Heart right ventricle (tissue), 16 donors: ENCODE measurements around the gene GPR107. TPM values are rescaled to one million over a fixed set of nuclear protein-coding genes. Genes with fewer than 3 reads are reported as not detected.

Experiments used
- ATAC-seq, 8 donors: fragments of 200-7000 bp; cut with Tn5 transposase; one replicate each; pipeline ENCODE4 v1.9.1; 2020; ENCODE audit warnings: mild to moderate bottlenecking in 8 of 8, moderate library complexity in 8 of 8, moderate number of reproducible peaks in 1 of 8
- DNase-seq, 2 donors: peaks; one replicate each; pipeline ENCODE4 v3.0.0-alpha.2; 2020
- H3K27ac ChIP-seq, 10 donors: fragments of 200-600 bp; sonication (generic) in 2 of 10; one replicate each; pipeline versions ENCODE4 v1.5.0 to v1.8.0; 2020 to 2022; ENCODE audit warnings: mild to moderate bottlenecking in 3 of 10
- H3K27me3 ChIP-seq, 7 donors: fragments of 200-600 bp; one replicate each; pipeline ENCODE4 v1.8.0; 2021 to 2022; ENCODE audit warnings: mild to moderate bottlenecking in 2 of 7
- H3K36me3 ChIP-seq, 9 donors: fragments of 200-600 bp; sonication (generic) in 1 of 9; one replicate each; pipeline versions ENCODE4 v1.5.0 to v1.8.0; 2020 to 2022; ENCODE audit warnings: mild to moderate bottlenecking in 2 of 9
- H3K4me1 ChIP-seq, 9 donors: fragments of 200-600 bp; sonication (generic) in 1 of 9; one replicate each; pipeline versions ENCODE4 v1.5.0 to v1.8.0; 2020 to 2022; ENCODE audit warnings: mild to moderate bottlenecking in 4 of 9
- H3K4me3 ChIP-seq, 10 donors: fragments of 200-600 bp; sonication (generic) in 2 of 10; one replicate each; pipeline versions ENCODE4 v1.5.0 to v1.8.0; 2020 to 2022; ENCODE audit warnings: mild to moderate bottlenecking in 7 of 10, moderate library complexity in 2 of 10
- H3K9me3 ChIP-seq, 11 donors: fragments of 200-600 bp in 10 of 11; sonication (generic) in 2 of 11; one replicate each; pipeline versions ENCODE4 v1.5.0 to v1.8.0; 2013 to 2022; ENCODE audit warnings: mild to moderate bottlenecking in 2 of 11, control low read depth in 1 of 11, moderate library complexity in 1 of 11
- CTCF ChIP-seq, 9 donors: fragments of 200-600 bp; sonication (generic) in 2 of 9; IDR thresholded peaks; one replicate each; pipeline versions ENCODE4 v1.5.0 to v1.8.0; 2021 to 2022; ENCODE audit warnings: antibody characterized with exemption in 9 of 9, mild to moderate bottlenecking in 5 of 9, moderate library complexity in 1 of 9
- WGBS, 2 donors: extraction: QIAGEN DNeasy Blood & Tissue Kit; methylation state at CpG; one replicate each; pipeline ENCODE4 v1.1.7; 2013; ENCODE audit warnings: inconsistent platforms in 1 of 2; 5-methylcytosine and 5-hydroxymethylcytosine counted together
- intact Hi-C, 10 donors: fragments of 100-400 bp; cut with DNase I; formaldehyde crosslinking; loops; one replicate each; pipeline versions ENCODE4 v1.11.1 to v1.14.2; 2022
- polyA plus RNA-seq, 2 donors: library from polyadenylated mRNA; stranded (reverse); fragments of 200-250 nt; gene quantifications; one replicate each; pipeline ENCODE4 v1.2.3, GENCODE V29; 2013
- total RNA-seq, 10 donors: library from RNA; stranded (reverse); fragmentation: NEBNext Ultra II Directional in 3 of 10; extraction: Animal tissue kit (Norgen Biotek cat#: 25700) in 3 of 10; gene quantifications; one replicate each; pipeline versions ENCODE4 v1.2.1 to v1.2.4, GENCODE V29; 2021 to 2023
- donor health status: Arrhythmogenic right ventricular cardiomyopathy.
- donor health status: ischemic (EF 13 %, LVEDD 7.1; RV severe dilation, severe dysfunction).
- donor health status: healthy with polysubstance abuse.
- donor health status: DM: no; HTN: yes; CAD: no.
- donor health status: DM: no; HTN: no; CAD: no.
- donor health status: ischemic (EF 25% LVEDD 6.9; RV normal size, moderate dysfunction).
- donor health status: ischemic (EF 25% LVEDD 5.7; RV mildly dilated, moderate dysfunction).
- donor health status: healthy.
- donor health status: DM: yes; HTN: yes; CAD: no.
- donor health status: Ischemic cardiomyopathy.
- donor health status: ischemic (EF 35%, LVEDD 5.7; RV mildly dilated, moderate dysfunction).
- donor health status: nonischemic (EF 11% LVEDD 7.7; RV severe dilation, severe dysfunction).
- donor health status: DM: yes; HTN: yes; CAD: no.
- donor health status: PGD.
- donor health status: ischemic (EF 29% LVEDD 5.4; RV normal size, mild dysfunction).
- donor health status: nonischemic (EF 23%, LVEDD 6.1; RV moderate dilation, normal function).

GPR107 gene
- total and polyA plus RNA-seq, 12 donors = 6.7 to 35.6 (median 23.9) TPM

- 83 to 87% methylated on average over 9 of the region's 9 CpGs for WGBS, 2 donors
- peaks cover 0 to 32% (median 6%) of the 10 kb centered on the region in 7 donors for H3K27me3 ChIP-seq
- H3K9me3 ChIP-seq = no peaks in the 10 kb centered on the region
These were observed 121.6 kb downstream of the GPR107 start for GRCh38 chr9:130175355-130175754.

GRCh38 chr9:130176760-130177159 lies 123.1 kb downstream of the GPR107 start:
- H3K4me1 ChIP-seq = peaks cover 0 to 16% (median 9%) of the 10 kb centered on the region in 9 donors
- DNase-seq = no peak

More at GRCh38 chr9:130175355-130175754, 121.6 kb downstream of the GPR107 start:
- H3K36me3 ChIP-seq = no peaks in the 10 kb centered on the region
- peaks cover 0 to 19% (median 9%) of the 10 kb centered on the region in 9 donors for H3K4me1 ChIP-seq
- DNase-seq (no peak), ATAC-seq (no peak)
- H3K4me3 ChIP-seq = no peak overlapping the region
- intact Hi-C loops = no loop called here
- no peak for TF ChIP-seq CTCF (IDR thresholded peaks at IDR 0.05)
- no peak overlapping the region for H3K27ac ChIP-seq

GRCh38 chr9:130177898-130178805 lies 124.4 kb downstream of the GPR107 start:
- WGBS, 2 donors = 62 to 71% methylated on average over 20 of the region's 20 CpGs
- peaks cover 0 to 10% (median under 1%) of the 10 kb centered on the region in 7 donors for H3K27me3 ChIP-seq
- H3K36me3 ChIP-seq = no peaks in the 10 kb centered on the region
- H3K9me3 ChIP-seq = no peaks in the 10 kb centered on the region
- no peak overlapping the region for H3K4me3 ChIP-seq
- ATAC-seq (no peak), DNase-seq (no peak)
- H3K4me1 ChIP-seq = peaks cover 2 to 17% (median 6%) of the 10 kb centered on the region in 9 donors
- H3K27ac ChIP-seq = no peak overlapping the region
- intact Hi-C loops = no loop called here
- no peak for TF ChIP-seq CTCF (IDR thresholded peaks at IDR 0.05)

More at GRCh38 chr9:130176760-130177159, 123.1 kb downstream of the GPR107 start:
- ATAC-seq = no peak
- no peak overlapping the region for H3K4me3 ChIP-seq
- H3K9me3 ChIP-seq = no peaks in the 10 kb centered on the region
- TF ChIP-seq CTCF (IDR thresholded peaks at IDR 0.05) = no peak
- WGBS, 2 donors = 94 to 95% methylated on average over 6 of the region's 6 CpGs
- intact Hi-C loops = no loop called here
- peaks cover 0 to 18% (median 6%) of the 10 kb centered on the region in 7 donors for H3K27me3 ChIP-seq
- H3K27ac ChIP-seq = no peak overlapping the region
- H3K36me3 ChIP-seq = no peaks in the 10 kb centered on the region

- H3K27ac ChIP-seq = no peak overlapping the region
- intact Hi-C loops = no loop called here
- 81 to 89% methylated on average over 2 of the region's 2 CpGs for WGBS, 2 donors
- TF ChIP-seq CTCF (IDR thresholded peaks at IDR 0.05) = no peak
- no peak for ATAC-seq
- no peaks in the 10 kb centered on the region for H3K27me3 ChIP-seq
- no peaks in the 10 kb centered on the region for H3K9me3 ChIP-seq
- H3K4me3 ChIP-seq = no peak overlapping the region
- no peaks in the 10 kb centered on the region for H3K36me3 ChIP-seq
- H3K4me1 ChIP-seq = peaks cover 2 to 15% (median 9%) of the 10 kb centered on the region in 9 donors
- no peak for DNase-seq
These were observed 125.7 kb downstream of the GPR107 start for GRCh38 chr9:130179331-130179907.
